Left ventricle myocardium superior (tissue), 1 donor: ENCODE data around the gene PRSS53. TPM values are rescaled to one million over a fixed set of nuclear protein-coding genes. Genes with fewer than 3 reads are reported as not detected.

ENCODE experiments used
- ATAC-seq: fragments of 200-7000 bp; cut with Tn5 transposase; one replicate; pipeline ENCODE4 v1.9.1; 2020; ENCODE audit warnings: mild to moderate bottlenecking, moderate library complexity
- DNase-seq: peaks from one replicate; pipeline ENCODE4 v3.0.0-alpha.2; 2020
- intact Hi-C: fragments of 100-400 bp; cut with micrococcal nuclease; formaldehyde crosslinking; loops from one replicate; pipeline ENCODE4 v1.11.0; 2022
- total RNA-seq: library from RNA; stranded (reverse); fragmentation: NEBNext Ultra II Directional; extraction: Animal tissue kit (Norgen Biotek cat#: 25700); gene quantifications from one replicate; pipeline ENCODE4 v1.2.1, GENCODE V29; 2021
- donor health status: DM: no; HTN: yes; CAD: no; lungs with severe emphysema.

PRSS53 gene
- total RNA-seq, 1 donor from 2014 or later: 0.87 TPM

DNA sequence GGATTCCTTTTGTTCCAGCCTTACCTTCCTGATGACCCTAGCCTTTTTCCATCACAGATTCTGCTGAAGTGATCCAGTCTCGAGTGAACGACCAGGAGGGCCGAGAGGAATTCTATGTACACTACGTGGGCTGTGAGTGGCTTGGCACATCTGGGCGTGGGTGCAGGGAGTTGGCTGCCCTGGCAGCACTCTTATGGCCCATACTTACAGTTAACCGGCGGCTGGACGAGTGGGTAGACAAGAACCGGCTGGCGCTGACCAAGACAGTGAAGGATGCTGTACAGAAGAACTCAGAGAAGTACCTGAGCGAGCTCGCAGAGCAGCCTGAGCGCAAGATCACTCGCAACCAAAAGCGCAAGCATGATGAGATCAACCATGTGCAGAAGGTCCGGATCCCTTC is 31.4 kb upstream of the PRSS53 start:
- no peak for DNase-seq
- intact Hi-C loops: no loop called here
- no peak for ATAC-seq

DNA sequence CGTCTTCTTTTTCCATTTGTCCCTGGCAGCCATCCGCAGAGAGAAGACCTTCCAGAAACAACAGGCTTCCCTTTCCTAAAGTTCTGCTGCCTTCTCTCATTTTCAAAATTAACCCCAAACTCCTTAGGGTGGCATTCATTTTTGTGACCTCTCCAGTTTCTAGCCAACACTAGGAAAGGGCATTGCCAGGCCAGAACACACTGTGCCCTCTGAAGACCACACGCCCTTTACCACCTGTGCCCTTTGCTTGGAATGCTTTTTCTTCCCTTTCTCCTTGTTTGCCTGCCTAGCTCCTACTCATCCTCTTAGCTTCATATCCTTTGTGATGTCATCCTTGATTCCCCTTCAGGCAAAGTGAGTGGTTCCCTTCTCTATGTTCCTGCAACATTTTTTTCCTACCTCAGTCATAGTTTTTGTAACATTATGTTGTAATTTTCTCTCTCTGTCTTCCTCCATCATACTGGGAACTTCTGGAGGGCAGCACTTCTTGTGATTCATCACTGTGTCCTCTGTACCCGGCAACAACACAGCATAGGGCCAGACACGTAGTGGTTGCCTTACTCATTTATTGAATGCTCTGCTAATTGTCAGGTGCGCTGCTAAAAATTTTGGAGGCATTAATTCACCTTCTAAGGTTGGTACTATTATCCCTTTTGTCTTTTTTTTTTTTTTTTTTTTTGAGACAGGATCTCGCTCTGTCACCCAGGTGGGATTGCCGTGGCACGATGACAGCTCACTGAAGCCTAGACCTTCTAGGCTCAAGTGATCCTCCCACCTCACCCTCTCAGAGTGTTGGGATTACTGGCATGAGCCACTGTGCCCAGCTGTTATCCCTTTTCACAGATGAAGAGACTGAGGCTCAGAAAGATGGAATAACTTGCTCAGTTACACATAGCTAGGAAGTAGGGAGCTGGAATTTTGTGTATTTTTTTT is 29.7 kb upstream of the PRSS53 start:
- ATAC-seq (peak; percentile 4), DNase-seq (peak; percentile 26)
- intact Hi-C loops: no loop called here

DNA sequence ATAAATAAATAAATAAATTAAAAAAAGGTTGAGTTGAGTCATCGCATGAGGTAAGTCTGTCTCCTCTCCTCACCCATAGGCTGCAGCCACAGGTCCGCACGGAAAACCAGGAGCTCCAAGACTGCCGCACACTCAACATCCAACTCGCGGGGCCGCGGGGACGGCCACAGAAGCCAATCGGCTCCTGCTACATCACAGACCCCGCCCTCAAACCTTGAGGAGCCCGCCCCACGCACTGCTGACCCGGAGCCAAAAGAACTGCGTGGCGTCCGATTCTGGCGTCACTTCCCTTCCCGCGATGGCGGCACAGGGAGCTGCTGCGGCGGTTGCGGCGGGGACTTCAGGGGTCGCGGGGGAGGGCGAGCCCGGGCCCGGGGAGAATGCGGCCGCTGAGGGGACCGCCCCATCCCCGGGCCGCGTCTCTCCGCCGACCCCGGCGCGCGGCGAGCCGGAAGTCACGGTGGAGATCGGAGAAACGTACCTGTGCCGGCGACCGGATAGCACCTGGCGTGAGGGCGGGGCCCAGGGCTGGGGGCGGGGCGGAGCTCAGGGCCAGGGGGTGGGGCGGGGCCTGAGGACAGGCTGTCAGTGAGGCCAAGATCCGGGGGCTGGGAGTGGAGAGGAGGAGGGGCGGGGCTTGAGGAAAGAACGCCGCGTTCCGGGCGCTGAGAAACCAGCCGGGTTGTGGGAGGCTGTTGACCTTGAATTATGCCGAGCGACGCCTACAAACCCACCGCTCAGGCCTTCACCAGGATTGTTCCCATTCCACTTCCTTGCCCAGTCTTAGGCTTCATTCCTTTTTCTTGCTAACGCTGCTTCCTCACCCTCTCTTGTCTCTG is 28.9 kb upstream of the PRSS53 start, which contains the start of gene KAT8:
KAT8 (plus strand) TSS at position 281 of the 839 bp plus-strand sequence; CDS start at position 299, 18 bp downstream.
- DNase-seq: peak; percentile 99
- ATAC-seq: peak; percentile 96
- intact Hi-C loops: no loop called here

DNA sequence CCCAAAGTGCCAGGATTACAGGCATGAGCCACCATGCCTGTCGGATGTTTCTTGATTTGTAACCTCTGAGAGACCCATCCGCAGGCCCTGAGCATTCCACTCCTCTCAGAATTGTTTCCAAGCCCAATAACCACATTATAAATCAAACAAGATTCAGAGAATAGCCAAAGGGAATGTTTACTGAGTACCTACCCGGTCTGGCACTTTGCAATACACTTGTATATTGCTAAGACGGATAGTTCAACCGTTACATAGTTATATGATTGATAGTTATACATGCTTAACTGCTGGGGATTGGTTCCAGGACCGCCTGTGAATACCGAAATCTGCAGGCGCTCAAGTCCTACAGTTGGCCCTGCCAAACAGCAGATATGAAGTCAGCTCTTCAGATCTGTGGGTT is 25.7 kb upstream of the PRSS53 start:
- intact Hi-C loops: no loop called here
- DNase-seq (no peak), ATAC-seq (no peak)

DNA sequence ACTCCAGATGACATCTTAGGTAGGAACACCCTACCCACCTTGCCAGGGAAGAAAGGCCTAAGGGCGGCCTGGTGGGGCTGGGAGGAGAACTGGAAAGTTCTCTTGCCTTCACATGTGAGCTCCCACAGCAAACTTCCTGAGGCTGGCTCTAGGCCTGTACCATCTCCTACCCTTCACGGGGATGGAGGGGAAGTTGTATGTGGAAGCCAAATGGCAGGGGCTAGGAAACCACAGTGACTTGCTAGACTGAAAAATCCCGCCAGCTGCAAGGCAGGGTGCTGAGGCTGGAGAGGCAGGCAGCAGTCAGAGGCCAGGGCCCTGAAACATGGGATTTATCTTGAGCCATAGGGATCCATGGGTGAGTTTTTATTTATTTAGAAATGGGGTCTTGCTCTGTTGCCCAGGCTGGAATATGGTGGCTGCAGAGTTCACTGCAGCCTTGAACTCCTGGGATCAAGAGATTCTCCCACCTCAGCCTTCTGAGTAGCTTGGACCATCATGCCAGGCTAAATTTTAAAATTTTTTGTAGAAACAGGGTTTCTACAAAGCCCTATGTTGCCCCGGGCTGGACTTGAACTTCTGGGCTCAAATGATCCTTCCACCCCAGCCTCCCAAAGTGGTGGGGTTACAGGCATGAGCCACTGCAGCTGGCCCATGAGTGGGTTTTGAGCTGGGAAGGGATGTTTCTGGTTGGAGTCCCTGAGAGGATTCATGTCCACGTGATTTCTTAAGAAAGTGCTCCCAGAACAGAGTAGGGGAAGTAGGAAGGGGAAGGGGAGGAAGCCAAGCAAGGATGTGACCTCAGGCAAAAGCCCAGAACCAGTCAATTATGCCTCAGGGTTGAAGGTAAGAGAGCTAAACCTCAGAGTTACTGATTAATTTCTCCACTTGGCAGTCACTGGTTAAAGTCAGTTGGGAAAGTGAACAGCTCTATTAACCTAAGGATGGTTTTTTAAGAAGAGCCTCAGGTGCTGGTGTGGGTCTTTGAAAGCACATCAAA is 24.7 kb upstream of the PRSS53 start:
- no peak for ATAC-seq
- intact Hi-C loops: no loop called here
- DNase-seq: no peak

GRCh38 chr16:31112711-31113110 is 24.0 kb upstream of the PRSS53 start:
- ATAC-seq: peak; percentile 43
- intact Hi-C loops: no loop called here
- no peak for DNase-seq

DNA sequence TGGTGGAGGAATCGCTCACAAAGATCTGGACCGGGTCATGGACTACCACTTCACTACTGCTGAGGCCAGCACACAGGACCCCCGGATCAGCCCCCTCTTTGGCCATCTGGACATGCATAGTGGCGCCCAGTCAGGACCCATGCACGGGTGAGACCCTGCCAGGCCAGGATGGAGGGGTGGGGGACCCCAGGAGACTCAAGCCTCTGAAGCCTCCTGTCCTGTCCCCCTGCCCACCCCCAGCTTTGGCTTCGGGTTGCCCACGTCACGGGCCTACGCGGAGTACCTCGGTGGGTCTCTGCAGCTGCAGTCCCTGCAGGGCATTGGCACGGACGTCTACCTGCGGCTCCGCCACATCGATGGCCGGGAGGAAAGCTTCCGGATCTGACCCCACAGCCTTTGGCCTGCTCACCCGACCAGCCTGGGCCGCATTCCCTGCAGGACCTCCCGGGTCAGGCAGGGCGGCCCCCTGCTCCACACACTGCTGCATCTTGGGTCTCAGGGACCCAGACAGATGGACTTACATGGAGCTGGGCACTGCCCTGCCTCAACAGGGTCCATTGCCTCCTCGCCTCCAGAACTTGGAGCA is 23.2 kb upstream of the PRSS53 start:
- ATAC-seq (no peak), DNase-seq (no peak)
- intact Hi-C loops: no loop called here

GRCh38 chr16:31110106-31111034 is 21.6 kb upstream of the PRSS53 start:
- ATAC-seq: no peak
- intact Hi-C loops: no loop called here
- peak; percentile 20 for DNase-seq

DNA sequence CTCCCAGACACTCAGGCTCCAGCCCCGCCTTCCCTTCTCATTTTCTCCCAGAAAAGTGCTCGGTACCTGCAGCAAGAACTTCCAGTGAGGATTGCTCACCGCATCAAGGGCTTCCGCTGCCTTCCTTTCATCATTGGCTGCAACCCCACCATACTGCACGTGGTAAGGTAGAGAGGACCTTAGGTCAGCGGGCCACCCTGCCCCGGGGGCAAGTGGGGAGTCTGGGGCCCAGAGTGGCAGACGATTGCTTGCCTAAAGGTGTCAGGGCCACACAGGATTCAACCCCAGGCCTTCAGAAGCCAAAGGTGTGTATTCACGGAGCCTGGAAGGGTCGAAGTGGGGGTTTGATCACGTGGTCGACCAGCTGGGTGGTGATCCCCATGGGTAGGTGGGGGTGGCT is 20.9 kb upstream of the PRSS53 start:
- intact Hi-C loops: no loop called here
- DNase-seq (no peak), ATAC-seq (no peak)

- DNase-seq (peak; percentile 34), ATAC-seq (no peak)
- intact Hi-C loops: no loop called here
Measured at GRCh38 chr16:31108794-31109558, 20.2 kb upstream of the PRSS53 start.

- peak; percentile 79 for ATAC-seq
- DNase-seq: peak; percentile 91
- intact Hi-C loops: no loop called here
Measured at GRCh38 chr16:31108035-31108793, 19.5 kb upstream of the PRSS53 start, which contains the start of gene BCKDK. TSS of gene BCKDK (plus strand) at chr16:31108386. CDS start at chr16:31109224, 838 bp downstream.

- intact Hi-C loops: no loop called here
- ATAC-seq (no peak), DNase-seq (no peak)
Measured at GRCh38 chr16:31107465-31107867, 18.7 kb upstream of the PRSS53 start.

DNA sequence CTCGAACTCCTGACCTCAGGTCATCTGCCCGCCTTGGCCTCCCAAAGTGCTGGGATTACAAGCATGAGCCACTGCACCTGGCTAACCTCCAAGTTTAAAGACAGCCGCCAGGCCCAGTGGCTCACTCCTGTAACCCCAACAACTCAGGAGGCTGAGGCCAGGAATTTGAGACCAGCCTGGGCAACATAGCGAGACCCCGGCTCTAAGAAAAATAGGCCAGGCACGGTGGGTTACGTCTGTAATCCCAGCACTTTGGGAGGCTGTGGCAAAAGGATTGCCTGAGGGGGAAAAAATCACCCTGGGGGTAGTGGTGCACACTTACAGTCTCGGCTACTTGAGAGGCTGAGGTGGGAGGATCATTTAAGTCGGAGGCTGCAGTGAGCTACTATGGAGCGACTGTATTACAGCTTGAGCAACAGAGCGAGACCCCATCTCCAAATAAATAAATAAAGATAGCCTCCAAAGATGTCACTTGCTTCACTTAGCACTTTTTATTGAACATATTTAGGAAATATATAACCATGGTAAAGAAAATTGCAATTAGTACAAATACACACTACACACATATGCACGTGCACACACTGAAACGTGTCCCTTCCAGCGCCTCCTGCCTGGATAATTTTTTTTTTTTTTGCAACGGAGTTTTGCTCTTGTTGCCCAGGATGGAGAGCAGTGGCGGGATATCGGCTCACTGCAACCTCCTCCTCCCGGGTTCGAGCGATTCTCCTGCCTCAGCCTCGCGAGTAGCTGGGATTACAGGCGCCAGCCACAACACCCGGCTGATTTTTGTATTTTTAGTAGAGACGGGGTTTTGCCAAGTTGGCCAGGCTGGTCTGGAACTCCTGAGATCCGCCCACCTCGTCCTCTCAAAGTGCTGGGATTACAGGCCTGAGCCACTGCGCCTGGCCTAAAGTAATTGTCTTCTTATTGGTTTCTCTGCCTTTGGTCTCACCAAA is 18.0 kb upstream of the PRSS53 start:
- intact Hi-C loops: no loop called here
- ATAC-seq (no peak), DNase-seq (no peak)

DNA sequence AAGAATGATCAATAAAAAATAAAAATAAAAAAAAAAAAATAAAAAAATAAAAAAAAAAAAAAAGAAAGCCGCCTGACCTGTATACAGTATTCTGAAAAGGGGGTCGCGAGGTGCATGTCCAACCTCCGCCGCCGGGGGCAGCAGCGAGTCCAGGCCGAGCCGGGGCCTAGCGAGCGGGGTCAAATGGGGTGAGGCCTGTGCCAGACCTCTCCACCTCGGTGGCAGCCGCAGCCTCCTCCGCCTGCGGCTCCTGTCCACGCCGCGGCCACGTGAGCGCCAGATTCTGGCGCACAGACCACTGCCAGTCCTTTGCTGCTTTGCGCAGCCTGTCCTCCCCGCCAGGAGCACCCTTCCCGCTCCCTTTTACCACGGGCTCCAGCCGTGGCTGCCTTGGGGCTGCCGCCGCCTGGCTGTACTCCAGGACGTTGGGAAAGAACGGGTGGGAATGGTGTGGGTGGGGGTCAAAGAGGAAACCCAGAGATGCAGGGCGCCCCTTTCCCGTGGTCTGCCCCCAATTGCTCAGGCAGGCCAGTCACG is 17.0 kb upstream of the PRSS53 start:
- ATAC-seq (peak; percentile 91), DNase-seq (peak; percentile 94)
- intact Hi-C loops: no loop called here
